ENCODE measurements around the gene TMBIM1.

GRCh38 chr2:218259099-218259961 is 33.0 kb downstream of the TMBIM1 start:
- TF ChIP-seq EZH2 (IDR thresholded peaks at IDR 0.05; ENCODE audit: low read depth) (no peak), CTCF (conservative IDR thresholded peaks at IDR 0.05) (no peak)
